MCF 10A (cell line): ENCODE measurements around the gene NREP. TPM values are rescaled to one million over a fixed set of nuclear protein-coding genes. Genes with fewer than 3 reads are reported as not detected.

Experiments
- BruUV-seq: library from RNA; stranded (reverse); fragments of 400-500 nt; replicated peaks from 2 replicates; lab custom pipeline; 2021; lab: Mats Ljungman, UMichigan
- CTCF ChIA-PET: fragments of 300-600 bp; sonication (Branson Sonifier 250); formaldehyde crosslinking; extraction: SDS; loops from one replicate; lab custom pipeline; 2021; ENCODE audit warnings: antibody characterized with exemption, inconsistent platforms; lab: Yijun Ruan, JAX
- POLR2A ChIA-PET: fragments of 300-600, 350-650 bp; sonication (Branson Sonifier 250); formaldehyde crosslinking; extraction: SDS; loops from one replicate; lab custom pipeline; 2020; ENCODE audit warnings: antibody characterized with exemption, inconsistent platforms; lab: Yijun Ruan, JAX
- DNase-seq: peaks from one replicate; pipeline ENCODE4 v3.0.0-alpha.2; 2018; ENCODE audit not compliant: unreplicated experiment
- H3K27ac Mint-ChIP-seq: one replicate; pipeline ENCODE4 v1.8.0; 2022; ENCODE audit warnings: mild to moderate bottlenecking, low read depth, mixed read lengths; ENCODE audit not compliant: unreplicated experiment
- H3K27me3 Mint-ChIP-seq: one replicate; pipeline ENCODE4 v1.8.0; 2022; ENCODE audit warnings: mixed read lengths; ENCODE audit not compliant: insufficient read depth, unreplicated experiment
- H3K36me3 Mint-ChIP-seq: one replicate; pipeline ENCODE4 v1.8.0; 2022; ENCODE audit warnings: mild to moderate bottlenecking, moderate library complexity, mixed read lengths; ENCODE audit not compliant: insufficient read depth, unreplicated experiment
- H3K4me1 Mint-ChIP-seq: one replicate; pipeline ENCODE4 v1.8.0; 2022; ENCODE audit warnings: mixed read lengths; ENCODE audit not compliant: insufficient read depth, unreplicated experiment
- H3K4me3 Mint-ChIP-seq: one replicate; pipeline ENCODE4 v1.8.0; 2022; ENCODE audit warnings: mild to moderate bottlenecking, moderate library complexity, mixed read lengths; ENCODE audit not compliant: unreplicated experiment
- H3K9me3 Mint-ChIP-seq: one replicate; pipeline ENCODE4 v1.8.0; 2022; ENCODE audit warnings: mixed read lengths; ENCODE audit not compliant: unreplicated experiment
- CTCF ChIP-seq: fragments of 200-600 bp; IDR thresholded peaks from one replicate; pipeline ENCODE4 v1.8.0; 2022; ENCODE audit warnings: antibody characterized with exemption, mild to moderate bottlenecking; ENCODE audit not compliant: unreplicated experiment
- intact Hi-C: fragments of 100-400 bp; cut with micrococcal nuclease; formaldehyde crosslinking; loops from 2 replicates; pipeline ENCODE4 v1.14.1; 2022
- total RNA-seq: library from RNA; stranded (reverse); gene quantifications from 2 replicates; pipeline ENCODE4 v1.2.3, GENCODE V29; 2022

The NREP gene
- total RNA-seq, 1 experiment from 2014 or later = 2.5 TPM

GRCh38 chr5:111737716-111738115 lies 19.3 kb downstream of the NREP start:
- no peaks in the 10 kb centered on the region for H3K36me3 Mint-ChIP-seq
- H3K4me3 Mint-ChIP-seq = no peak overlapping the region
- no peak overlapping the region for H3K27ac Mint-ChIP-seq
- no peaks in the 10 kb centered on the region for H3K27me3 Mint-ChIP-seq
- no peak for DNase-seq
- no peak for TF ChIP-seq CTCF
- intact Hi-C loops = no loop called here
- ChIA-PET POLR2A (interaction anchor here (1.4 to 2.1 kb wide), 2 partner anchors 10 to 19 kb away, joined by 3 to 6 read pairs; partner anchors contain the start of gene NREP), CTCF (no interaction called here)
- no peaks in the 10 kb centered on the region for H3K9me3 Mint-ChIP-seq
- no TSS peak for BruUV-seq
- peaks cover 32% of the 10 kb centered on the region for H3K4me1 Mint-ChIP-seq

DNA sequence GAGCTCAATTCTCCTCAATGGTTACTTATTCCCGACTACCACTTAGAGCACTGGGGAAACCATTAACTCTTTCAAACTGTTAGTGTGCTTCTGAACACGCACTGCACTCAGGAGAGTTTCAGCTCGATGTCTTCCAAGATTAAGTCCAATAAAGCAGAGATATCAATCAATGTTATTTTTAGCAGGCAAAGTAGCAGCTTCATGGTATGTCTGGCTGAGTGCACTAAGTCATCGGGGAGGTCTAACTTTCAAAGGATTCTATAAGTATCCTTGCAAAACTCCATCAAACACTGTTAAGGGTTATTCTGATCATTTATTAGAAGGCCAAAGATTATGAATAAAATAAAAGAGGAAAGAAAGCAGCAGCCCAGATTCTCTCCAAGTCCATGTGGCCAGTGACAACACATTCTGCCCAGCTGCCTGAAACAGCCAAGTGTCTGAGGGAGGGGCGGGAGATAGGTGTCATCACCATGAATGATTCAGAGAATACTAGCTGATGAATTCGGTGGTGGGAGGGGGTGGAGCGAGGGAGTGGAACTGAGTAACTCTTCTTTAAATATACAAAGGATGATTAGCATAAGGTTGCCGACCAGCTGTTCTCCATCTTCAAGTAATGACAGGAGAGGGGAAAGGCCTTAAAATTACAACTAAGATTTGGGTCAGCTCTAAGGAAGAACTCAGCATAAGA lies 21.3 kb downstream of the NREP start:
- H3K4me1 Mint-ChIP-seq = peaks cover 15% of the 10 kb centered on the region
- ChIA-PET POLR2A (interaction anchor here (0.7 to 1.5 kb wide), 5 partner anchors 21 to 64 kb away, joined by 3 to 5 read pairs (median 3); partner anchors contain the start of gene NREP), CTCF (interaction anchor here (1.1 kb wide), 1 partner anchor 8 kb away, joined by 3 read pairs; no protein-coding TSS in a partner anchor)
- H3K27me3 Mint-ChIP-seq = no peaks in the 10 kb centered on the region
- no TSS peak for BruUV-seq
- TF ChIP-seq CTCF = no peak
- no peaks in the 10 kb centered on the region for H3K36me3 Mint-ChIP-seq
- no peaks in the 10 kb centered on the region for H3K9me3 Mint-ChIP-seq
- intact Hi-C loops = no loop called here
- H3K27ac Mint-ChIP-seq = no peak overlapping the region
- no peak overlapping the region for H3K4me3 Mint-ChIP-seq
- DNase-seq = peak; percentile 79

DNA sequence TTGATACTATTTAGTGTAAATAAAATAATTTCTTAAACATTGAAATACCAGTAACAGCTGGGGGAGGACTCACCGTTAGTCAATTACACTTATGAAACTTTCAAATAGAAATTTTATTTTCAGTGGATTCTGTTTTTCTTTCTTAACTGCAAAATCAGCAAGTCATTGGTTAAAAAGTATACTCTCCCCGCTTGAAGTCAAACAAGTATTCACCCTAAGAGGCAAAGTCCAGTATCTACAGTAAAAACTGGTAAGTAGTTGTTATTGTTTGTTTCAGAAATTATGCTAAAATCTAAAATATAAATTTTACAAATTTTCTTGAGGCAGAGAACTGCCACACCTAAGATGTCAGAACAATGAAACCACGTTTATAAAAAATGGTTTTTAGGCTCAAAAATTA lies 22.4 kb downstream of the NREP start:
- no peaks in the 10 kb centered on the region for H3K36me3 Mint-ChIP-seq
- no peak overlapping the region for H3K4me3 Mint-ChIP-seq
- no peak for TF ChIP-seq CTCF
- CTCF ChIA-PET = interaction anchor here (0.7 kb wide), 1 partner anchor 124 kb away, joined by 3 read pairs; no protein-coding TSS in a partner anchor
- intact Hi-C loops = no loop called here
- H3K27me3 Mint-ChIP-seq = no peaks in the 10 kb centered on the region
- POLR2A ChIA-PET = interaction anchor here (0.6 kb wide), 1 partner anchor 794 kb away, joined by 4 read pairs; no protein-coding TSS in a partner anchor
- H3K27ac Mint-ChIP-seq = no peak overlapping the region
- no peaks in the 10 kb centered on the region for H3K9me3 Mint-ChIP-seq
- no TSS peak for BruUV-seq
- no peak for DNase-seq
- peaks cover 15% of the 10 kb centered on the region for H3K4me1 Mint-ChIP-seq

DNA sequence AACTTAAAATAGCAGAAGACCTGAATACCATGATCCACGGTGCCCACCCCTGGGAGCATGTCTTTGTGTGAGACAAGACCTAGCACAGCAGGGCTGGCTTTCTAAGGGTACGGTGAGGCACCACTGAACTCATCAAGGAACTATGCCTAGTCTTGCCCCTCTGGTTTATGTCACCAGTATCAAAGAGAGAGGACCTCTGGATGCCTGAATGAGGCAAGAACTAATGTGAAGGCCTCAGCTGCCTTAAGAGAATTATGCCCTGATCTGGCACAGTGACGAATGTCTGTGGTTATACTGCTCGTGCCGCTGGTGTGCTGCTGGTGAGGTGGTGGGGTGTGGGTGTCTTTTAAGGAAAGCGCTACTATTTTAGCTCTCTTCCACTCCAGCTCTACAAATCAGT lies 23.0 kb downstream of the NREP start:
- ChIA-PET CTCF (interaction anchor here (0.7 kb wide), 1 partner anchor 123 kb away, joined by 3 read pairs; no protein-coding TSS in a partner anchor), POLR2A (interaction anchor here (0.6 kb wide), 1 partner anchor 107 kb away, joined by 3 read pairs; no protein-coding TSS in a partner anchor)
- no peaks in the 10 kb centered on the region for H3K27me3 Mint-ChIP-seq
- H3K36me3 Mint-ChIP-seq = no peaks in the 10 kb centered on the region
- no TSS peak for BruUV-seq
- H3K4me3 Mint-ChIP-seq = no peak overlapping the region
- H3K4me1 Mint-ChIP-seq = peaks cover 15% of the 10 kb centered on the region
- no peak for TF ChIP-seq CTCF
- DNase-seq = no peak
- no peak overlapping the region for H3K27ac Mint-ChIP-seq
- intact Hi-C loops = no loop called here
- H3K9me3 Mint-ChIP-seq = no peaks in the 10 kb centered on the region
